Measurements from ENCODE around the gene GH2. TPM values are rescaled to one million over a fixed set of nuclear protein-coding genes. Genes with fewer than 3 reads are reported as not detected.
"Not testable (repeated sequence)": the region's sequence is repeated elsewhere in the genome, so short reads cannot be mapped to it uniquely, and the experiment has no call there.

Gene GH2
- total and polyA plus RNA-seq, 2 donors = 0.24 to 1.2 TPM

- not testable (repeated sequence) for H3K4me3 ChIP-seq (ENCODE audit: low read length in 2 of 2); H3K4me1 ChIP-seq (ENCODE audit: control insufficient read depth in 2 of 2, insufficient read depth in 2 of 2, low read length in 2 of 2); H3K9me3 ChIP-seq (ENCODE audit: control insufficient read depth in 2 of 2, insufficient read depth in 1 of 2, low read length in 1 of 2); H3K27me3 ChIP-seq (ENCODE audit: control insufficient read depth in 2 of 2, insufficient read depth in 1 of 2, low read length in 1 of 2); H3K36me3 ChIP-seq (ENCODE audit: control insufficient read depth in 2 of 2, insufficient read depth in 2 of 2, low read length in 1 of 2); H3K27ac ChIP-seq (ENCODE audit: low read depth in 1 of 2, low read length in 1 of 2); DNase-seq (ENCODE audit: low read depth in 6 of 9, low spot score in 9 of 9)
- 82% methylated on average over 9 of the region's 9 CpGs for WGBS
Observed at GRCh38 chr17:63869491-63870291, 12.1 kb downstream of the GH2 start.

- not testable (repeated sequence) for H3K9me3 ChIP-seq (ENCODE audit: control insufficient read depth in 2 of 2, insufficient read depth in 1 of 2, low read length in 1 of 2); H3K4me3 ChIP-seq (ENCODE audit: low read length in 2 of 2); H3K4me1 ChIP-seq (ENCODE audit: control insufficient read depth in 2 of 2, insufficient read depth in 2 of 2, low read length in 2 of 2); H3K36me3 ChIP-seq (ENCODE audit: control insufficient read depth in 2 of 2, insufficient read depth in 2 of 2, low read length in 1 of 2); H3K27ac ChIP-seq (ENCODE audit: low read depth in 1 of 2, low read length in 1 of 2); H3K27me3 ChIP-seq (ENCODE audit: control insufficient read depth in 2 of 2, insufficient read depth in 1 of 2, low read length in 1 of 2); DNase-seq (ENCODE audit: low read depth in 6 of 9, low spot score in 9 of 9)
- WGBS = 84% methylated on average over 7 of the region's 7 CpGs
Observed at GRCh38 chr17:63866625-63867024, 15.1 kb downstream of the GH2 start.

- DNase-seq (ENCODE audit: low read depth in 6 of 9, low spot score in 9 of 9) = no peak
- Histone ChIP-seq H3K27ac (ENCODE audit: low read depth in 1 of 2, low read length in 1 of 2) (no peak overlapping the region), H3K27me3 (ENCODE audit: control insufficient read depth in 2 of 2, insufficient read depth in 1 of 2, low read length in 1 of 2) (peaks cover 0 to 2% of the 10 kb centered on the region in 2 donors), H3K4me3 (ENCODE audit: low read length in 2 of 2) (no peak overlapping the region), H3K4me1 (ENCODE audit: control insufficient read depth in 2 of 2, insufficient read depth in 2 of 2, low read length in 2 of 2) (no peaks in the 10 kb centered on the region), H3K36me3 (ENCODE audit: control insufficient read depth in 2 of 2, insufficient read depth in 2 of 2, low read length in 1 of 2) (no peaks in the 10 kb centered on the region), H3K9me3 (ENCODE audit: control insufficient read depth in 2 of 2, insufficient read depth in 1 of 2, low read length in 1 of 2) (no peaks in the 10 kb centered on the region)
- 97% methylated on average over 3 of the region's 3 CpGs for WGBS
Observed at GRCh38 chr17:63859257-63859656, 22.5 kb downstream of the GH2 start.

- H3K27ac ChIP-seq (ENCODE audit: low read depth in 1 of 2, low read length in 1 of 2); H3K36me3 ChIP-seq (ENCODE audit: control insufficient read depth in 2 of 2, insufficient read depth in 2 of 2, low read length in 1 of 2); H3K4me1 ChIP-seq (ENCODE audit: control insufficient read depth in 2 of 2, insufficient read depth in 2 of 2, low read length in 2 of 2); H3K4me3 ChIP-seq (ENCODE audit: low read length in 2 of 2); H3K27me3 ChIP-seq (ENCODE audit: control insufficient read depth in 2 of 2, insufficient read depth in 1 of 2, low read length in 1 of 2); H3K9me3 ChIP-seq (ENCODE audit: control insufficient read depth in 2 of 2, insufficient read depth in 1 of 2, low read length in 1 of 2); DNase-seq (ENCODE audit: low read depth in 6 of 9, low spot score in 9 of 9): not testable (repeated sequence)
- 97% methylated on average over 8 of the region's 8 CpGs for WGBS
Observed at GRCh38 chr17:63856425-63856824, 25.3 kb downstream of the GH2 start.

GRCh38 chr17:63855185-63855584 lies 26.6 kb downstream of the GH2 start:
- no peaks in the 10 kb centered on the region for H3K4me1 ChIP-seq (ENCODE audit: control insufficient read depth in 2 of 2, insufficient read depth in 2 of 2, low read length in 2 of 2)
- 96% methylated on average over 8 of the region's 8 CpGs for WGBS
- H3K27ac ChIP-seq (ENCODE audit: low read depth in 1 of 2, low read length in 1 of 2) = no peak overlapping the region
- no peak overlapping the region for H3K4me3 ChIP-seq (ENCODE audit: low read length in 2 of 2)
- H3K36me3 ChIP-seq (ENCODE audit: control insufficient read depth in 2 of 2, insufficient read depth in 2 of 2, low read length in 1 of 2) = no peaks in the 10 kb centered on the region
- no peak for DNase-seq (ENCODE audit: low read depth in 6 of 9, low spot score in 9 of 9)
- no peaks in the 10 kb centered on the region for H3K9me3 ChIP-seq (ENCODE audit: control insufficient read depth in 2 of 2, insufficient read depth in 1 of 2, low read length in 1 of 2)
- peaks cover 0 to 2% of the 10 kb centered on the region in 2 donors for H3K27me3 ChIP-seq (ENCODE audit: control insufficient read depth in 2 of 2, insufficient read depth in 1 of 2, low read length in 1 of 2)

GRCh38 chr17:63854709-63855108 lies 27.0 kb downstream of the GH2 start:
- no peak overlapping the region for H3K27ac ChIP-seq (ENCODE audit: low read depth in 1 of 2, low read length in 1 of 2)
- DNase-seq (ENCODE audit: low read depth in 6 of 9, low spot score in 9 of 9) = no peak
- WGBS = 98% methylated on average over 5 of the region's 5 CpGs
- peaks cover 0 to 3% of the 10 kb centered on the region in 2 donors for H3K27me3 ChIP-seq (ENCODE audit: control insufficient read depth in 2 of 2, insufficient read depth in 1 of 2, low read length in 1 of 2)
- no peak overlapping the region for H3K4me3 ChIP-seq (ENCODE audit: low read length in 2 of 2)
- no peaks in the 10 kb centered on the region for H3K4me1 ChIP-seq (ENCODE audit: control insufficient read depth in 2 of 2, insufficient read depth in 2 of 2, low read length in 2 of 2)
- no peaks in the 10 kb centered on the region for H3K36me3 ChIP-seq (ENCODE audit: control insufficient read depth in 2 of 2, insufficient read depth in 2 of 2, low read length in 1 of 2)
- H3K9me3 ChIP-seq (ENCODE audit: control insufficient read depth in 2 of 2, insufficient read depth in 1 of 2, low read length in 1 of 2) = peaks cover 0 to 2% of the 10 kb centered on the region in 2 donors

- no peak for DNase-seq (ENCODE audit: low read depth in 6 of 9, low spot score in 9 of 9)
Observed at GRCh38 chr17:63853260-63853659, 28.5 kb downstream of the GH2 start.

GRCh38 chr17:63850401-63850800 lies 31.3 kb downstream of the GH2 start:
- peaks cover 0 to 10% of the 10 kb centered on the region in 2 donors for H3K27me3 ChIP-seq (ENCODE audit: control insufficient read depth in 2 of 2, insufficient read depth in 1 of 2, low read length in 1 of 2)
- H3K4me3 ChIP-seq (ENCODE audit: low read length in 2 of 2) = no peak overlapping the region
- peaks cover 1 to 12% of the 10 kb centered on the region in 2 donors for H3K9me3 ChIP-seq (ENCODE audit: control insufficient read depth in 2 of 2, insufficient read depth in 1 of 2, low read length in 1 of 2)
- no peak overlapping the region for H3K27ac ChIP-seq (ENCODE audit: low read depth in 1 of 2, low read length in 1 of 2)
- DNase-seq (ENCODE audit: low read depth in 6 of 9, low spot score in 9 of 9) = no peak
- peaks cover 5 to 13% of the 10 kb centered on the region in 2 donors for H3K4me1 ChIP-seq (ENCODE audit: control insufficient read depth in 2 of 2, insufficient read depth in 2 of 2, low read length in 2 of 2)
- H3K36me3 ChIP-seq (ENCODE audit: control insufficient read depth in 2 of 2, insufficient read depth in 2 of 2, low read length in 1 of 2) = no peaks in the 10 kb centered on the region
- 96% methylated on average over 9 of the region's 9 CpGs for WGBS

More at GRCh38 chr17:63853260-63853659, 28.5 kb downstream of the GH2 start:
- Histone ChIP-seq H3K27ac (ENCODE audit: low read depth in 1 of 2, low read length in 1 of 2) (no peak overlapping the region), H3K36me3 (ENCODE audit: control insufficient read depth in 2 of 2, insufficient read depth in 2 of 2, low read length in 1 of 2) (no peaks in the 10 kb centered on the region), H3K9me3 (ENCODE audit: control insufficient read depth in 2 of 2, insufficient read depth in 1 of 2, low read length in 1 of 2) (peaks cover 0 to 10% of the 10 kb centered on the region in 2 donors), H3K4me3 (ENCODE audit: low read length in 2 of 2) (no peak overlapping the region), H3K4me1 (ENCODE audit: control insufficient read depth in 2 of 2, insufficient read depth in 2 of 2, low read length in 2 of 2) (peaks cover 5 to 12% of the 10 kb centered on the region in 2 donors), H3K27me3 (ENCODE audit: control insufficient read depth in 2 of 2, insufficient read depth in 1 of 2, low read length in 1 of 2) (peaks cover 0 to 10% of the 10 kb centered on the region in 2 donors)
- WGBS = 98% methylated on average over 2 of the region's 2 CpGs

GRCh38 chr17:63848834-63849689 lies 32.7 kb downstream of the GH2 start:
- Histone ChIP-seq H3K4me1 (ENCODE audit: control insufficient read depth in 2 of 2, insufficient read depth in 2 of 2, low read length in 2 of 2) (peaks cover 5 to 13% of the 10 kb centered on the region in 2 donors), H3K36me3 (ENCODE audit: control insufficient read depth in 2 of 2, insufficient read depth in 2 of 2, low read length in 1 of 2) (no peaks in the 10 kb centered on the region), H3K4me3 (ENCODE audit: low read length in 2 of 2) (peak overlapping the region; percentile 15 to 33), H3K9me3 (ENCODE audit: control insufficient read depth in 2 of 2, insufficient read depth in 1 of 2, low read length in 1 of 2) (peaks cover 1 to 12% of the 10 kb centered on the region in 2 donors), H3K27me3 (ENCODE audit: control insufficient read depth in 2 of 2, insufficient read depth in 1 of 2, low read length in 1 of 2) (peaks cover 0 to 8% of the 10 kb centered on the region in 2 donors), H3K27ac (ENCODE audit: low read depth in 1 of 2, low read length in 1 of 2) (peak overlapping the region in 1 of 2 donors; percentile 72)
- WGBS = 25% methylated on average over 82 of the region's 82 CpGs
- peak; percentile 84 to 95 (median 87) for DNase-seq (ENCODE audit: low read depth in 6 of 9, low spot score in 9 of 9)

All from thymus (tissue), 11 donors.